ENCODE measurements around the gene PRX.

- TF ChIP-seq CTCF (IDR thresholded peaks at IDR 0.05; ENCODE audit: low read depth, low read length, missing input control) (no peak), FOXA1 (IDR thresholded peaks at IDR 0.05) (no peak), HNF4A (conservative IDR thresholded peaks at IDR 0.05) (peak; percentile 91 to 92), RAD21 (IDR thresholded peaks at IDR 0.05) (no peak), MAX (IDR thresholded peaks at IDR 0.05) (peak; percentile 45), REST (IDR thresholded peaks at IDR 0.05) (no peak), RXRA (IDR thresholded peaks at IDR 0.05) (peak; percentile 70 to 74), HNF4G (IDR thresholded peaks at IDR 0.05) (peak; percentile 61), TAF1 (conservative IDR thresholded peaks at IDR 0.05) (no peak), GABPA (IDR thresholded peaks at IDR 0.05 in 1 of 2, conservative IDR thresholded peaks at IDR 0.05 in 1 of 2) (peak in 1 of 2 donors; percentile 33)
- TF ChIP-seq, protein P1, sequence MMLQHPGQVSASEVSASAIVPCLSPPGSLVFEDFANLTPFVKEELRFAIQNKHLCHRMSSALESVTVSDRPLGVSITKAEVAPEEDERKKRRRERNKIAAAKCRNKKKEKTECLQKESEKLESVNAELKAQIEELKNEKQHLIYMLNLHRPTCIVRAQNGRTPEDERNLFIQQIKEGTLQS (IDR thresholded peaks at IDR 0.05), result no peak
Measured at GRCh38 chr19:40461669-40462221, 48.6 kb upstream of the PRX start.
